NCI-H526 (cell line): ENCODE measurements around the gene TMEM201.

Source experiments
- DNase-seq, 2 experiments: peaks; one replicate each; lab custom pipeline; 2025; lab: John Stamatoyannopoulos, UW

TMEM201 gene

DNA sequence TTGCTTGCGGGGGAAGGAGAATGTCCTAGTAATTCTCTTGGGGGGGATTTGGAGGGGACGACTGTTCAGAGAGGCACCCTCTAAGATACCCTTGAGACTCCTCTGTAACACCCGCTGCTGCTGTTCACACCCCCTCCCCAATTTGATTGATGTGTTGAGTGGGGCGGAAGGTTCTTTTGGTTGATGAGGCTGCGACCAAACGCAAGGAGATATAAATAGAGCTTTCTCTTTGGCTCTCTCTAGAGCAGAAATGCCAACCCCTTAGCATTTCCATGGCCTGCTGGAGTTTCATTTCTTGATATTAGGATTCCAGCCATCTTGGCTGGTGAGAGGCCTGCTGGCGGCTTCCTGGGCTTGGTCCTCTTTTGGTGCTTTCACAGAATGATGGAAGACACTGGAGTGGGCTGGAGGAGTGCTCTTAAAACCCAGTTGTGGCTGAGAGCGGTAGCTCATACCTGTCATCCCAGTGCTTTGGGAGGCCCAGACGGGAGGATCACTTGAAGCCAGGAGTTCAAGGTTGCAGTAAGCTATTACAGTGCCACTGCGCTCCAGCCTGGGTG, 64.9 kb downstream of the TMEM201 start:
- DNase-seq, result no peak

DNA sequence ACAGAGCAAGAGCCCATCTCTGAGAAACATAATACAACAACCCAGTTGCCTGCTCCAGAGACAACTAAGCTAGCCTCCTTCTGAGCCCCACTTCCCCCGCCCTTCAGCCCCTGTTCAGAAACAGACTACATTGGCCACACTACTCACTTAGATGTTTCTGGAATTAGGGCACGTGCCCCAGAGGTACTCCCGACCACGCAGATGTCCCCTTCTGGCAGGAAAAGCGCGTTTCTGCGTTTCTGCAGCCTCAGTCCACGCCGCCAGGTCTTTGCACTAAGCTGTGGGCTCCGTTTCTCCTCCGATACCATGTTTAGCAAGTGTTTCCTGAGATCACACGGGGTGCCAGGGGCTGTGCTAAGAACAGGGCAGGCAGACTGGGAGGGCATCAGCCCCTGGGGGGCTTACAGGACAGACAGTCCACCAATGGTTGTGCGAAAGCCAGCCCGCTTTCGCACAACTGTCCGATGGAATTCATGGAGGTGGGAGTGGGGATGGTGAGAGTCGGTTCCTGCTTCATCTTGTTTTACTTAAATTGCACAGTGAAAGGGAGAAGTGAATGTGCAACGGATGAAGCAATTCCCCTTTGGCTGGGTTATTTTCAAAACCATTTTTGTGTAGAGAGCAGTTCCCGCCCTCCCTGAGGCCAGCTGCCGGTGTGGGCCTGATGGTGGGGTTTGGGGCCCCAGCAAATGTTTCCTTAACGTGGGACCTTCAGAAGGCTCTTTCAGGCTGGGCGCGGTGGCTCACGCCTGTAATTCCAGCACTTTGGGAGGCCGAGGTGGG, 65.5 kb downstream of the TMEM201 start:
- no peak for DNase-seq

DNA sequence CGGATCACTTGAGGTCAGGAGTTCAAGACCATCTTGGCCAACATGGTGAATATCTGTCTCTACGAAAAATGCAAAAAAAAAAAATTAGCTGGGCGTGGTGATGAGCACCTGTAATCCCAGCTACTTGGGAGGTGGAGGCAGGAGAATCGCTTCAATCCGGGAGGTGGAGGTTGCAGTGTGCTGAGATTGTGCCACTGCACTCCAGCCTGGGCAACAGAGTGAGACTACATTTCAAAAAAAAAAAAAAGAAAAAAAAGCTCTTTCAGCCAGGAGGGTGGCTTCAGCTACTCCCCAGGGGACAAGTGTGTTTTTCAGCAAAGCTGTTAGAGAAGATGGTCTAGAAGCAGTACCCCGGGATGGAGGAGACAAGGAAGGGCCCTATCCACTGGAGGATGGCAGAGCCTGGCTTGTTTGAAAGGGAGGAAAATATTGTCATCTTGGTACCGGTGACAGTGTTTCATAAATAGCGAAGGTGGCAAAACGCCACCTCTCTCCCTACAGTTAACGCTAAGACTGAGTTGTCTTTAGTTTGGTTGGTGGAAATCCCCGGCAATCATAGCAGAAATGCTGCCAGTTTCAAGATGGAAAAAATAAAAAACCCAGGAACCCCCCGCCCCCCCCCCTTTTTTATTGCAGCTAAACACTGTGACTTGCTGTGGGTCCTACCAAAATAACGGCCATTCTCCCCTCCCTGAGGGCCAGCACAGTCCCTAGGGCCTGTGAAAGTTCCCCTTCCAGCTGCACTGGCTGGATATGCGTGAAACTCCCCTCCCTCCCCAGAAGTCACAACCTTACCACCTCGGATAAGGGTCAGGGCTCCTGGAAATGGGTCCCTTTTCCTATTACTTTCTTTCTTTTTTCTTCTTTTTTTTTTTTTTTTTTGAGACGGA, 66.4 kb downstream of the TMEM201 start:
- DNase-seq, result no peak

DNA sequence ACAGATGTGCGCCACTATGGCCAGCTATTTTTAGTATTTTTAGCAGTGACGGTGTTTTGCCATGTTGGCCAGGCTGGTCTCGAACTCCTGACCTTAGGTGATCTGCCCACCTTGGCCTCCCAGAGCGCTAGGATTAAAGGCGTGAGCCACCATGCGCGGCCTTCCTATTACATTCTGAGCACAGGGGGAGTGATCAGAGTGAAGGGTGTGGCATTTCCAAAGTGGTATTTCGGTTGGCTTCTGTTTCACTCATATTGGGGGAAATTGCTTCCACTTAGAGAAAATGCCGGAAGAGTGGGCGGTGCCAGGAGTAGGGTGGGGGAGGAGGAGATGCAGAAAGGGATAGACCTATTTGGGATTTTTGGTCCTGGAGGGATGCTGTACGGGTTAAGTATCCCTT, 67.1 kb downstream of the TMEM201 start:
- DNase-seq, result no peak

DNA sequence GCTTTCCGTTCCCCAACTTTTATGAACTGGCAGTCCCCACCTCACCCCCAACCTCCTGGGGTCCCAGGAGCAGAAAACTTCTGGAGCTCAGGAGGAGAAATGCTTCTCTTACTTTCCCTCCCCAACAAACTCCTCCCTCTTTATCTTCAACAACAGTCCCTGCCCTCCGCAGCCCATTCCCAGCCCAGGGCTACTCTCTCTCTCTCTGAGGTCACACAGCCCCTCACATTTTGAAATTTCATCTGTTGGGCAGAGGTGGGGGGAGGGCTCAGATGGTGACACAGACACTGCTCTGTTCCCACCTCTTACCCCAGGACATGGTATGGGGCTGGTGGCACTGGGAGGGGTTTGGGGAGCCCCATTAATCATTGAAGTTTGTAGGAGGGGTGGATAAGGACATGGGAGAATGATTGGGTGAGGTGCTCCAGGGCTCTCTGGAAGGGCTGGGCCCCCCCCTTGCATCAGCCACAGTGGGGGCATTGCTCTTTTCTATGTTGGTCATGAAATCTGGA, 68.9 kb downstream of the TMEM201 start:
- DNase-seq, result no peak

DNA sequence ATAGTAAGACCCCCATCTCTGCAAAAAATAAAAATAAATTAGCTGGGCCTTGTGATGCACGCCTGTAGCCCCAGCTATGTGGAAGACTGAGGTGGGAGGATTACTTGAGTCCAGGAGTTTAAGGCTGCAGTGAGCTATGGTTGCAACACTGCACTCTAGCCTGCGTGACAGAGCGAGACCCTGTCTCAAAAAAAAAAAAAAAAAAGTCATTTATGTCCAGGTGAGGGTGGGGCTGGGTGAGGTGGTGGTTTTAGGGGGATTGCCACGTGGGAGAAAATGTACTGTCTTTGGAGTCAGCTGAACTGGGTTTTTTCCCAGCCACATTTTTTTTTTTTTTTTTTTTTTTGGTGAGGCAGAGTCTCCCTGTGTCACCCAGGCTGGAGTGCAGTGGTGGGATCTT, 69.5 kb downstream of the TMEM201 start:
- no peak for DNase-seq

DNA sequence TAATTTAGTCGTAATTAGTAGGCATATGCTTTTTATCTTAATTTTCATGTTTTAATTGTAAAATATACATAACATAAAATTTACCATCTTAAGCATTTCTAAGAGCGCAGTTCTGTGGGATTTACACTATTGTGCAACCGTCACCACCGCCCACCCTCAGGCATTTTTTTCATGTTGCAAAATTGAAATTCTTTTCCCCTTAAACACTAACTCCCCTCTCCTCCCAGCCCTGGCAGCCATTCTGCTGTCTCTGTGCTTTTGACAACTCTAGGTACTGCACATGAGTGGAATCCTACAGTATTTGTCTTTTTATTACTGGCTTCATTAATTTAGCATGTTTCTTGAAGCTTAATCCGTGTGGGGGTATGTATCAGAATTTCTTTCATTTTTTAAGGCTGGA, 70.6 kb downstream of the TMEM201 start:
- no peak for DNase-seq

DNA sequence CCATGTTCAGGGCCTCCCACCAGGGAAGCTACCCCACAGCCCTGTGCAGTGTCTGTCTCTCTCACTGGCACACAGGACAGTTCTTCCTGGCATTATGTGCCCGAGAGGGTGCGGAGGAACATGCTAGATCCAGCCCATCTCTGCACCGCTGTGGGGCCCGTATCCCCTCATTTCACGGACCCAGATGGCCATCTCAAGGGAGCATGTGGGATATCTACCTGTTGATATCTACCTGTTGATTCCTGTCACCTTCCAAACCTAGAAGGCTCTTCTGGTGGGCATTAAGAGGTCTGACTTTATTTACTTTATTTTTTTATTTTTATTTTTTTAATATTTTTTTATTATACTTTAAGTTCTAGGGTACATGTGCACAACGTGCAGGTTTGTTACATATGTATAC, 74.5 kb downstream of the TMEM201 start:
- DNase-seq, result no peak
